RPMI7951 (cell line): ENCODE measurements around the gene DNAJC12. TPM values are rescaled to one million over a fixed set of nuclear protein-coding genes. Genes with fewer than 3 reads are reported as not detected.
"Not testable (repeated sequence)": the region's sequence is repeated elsewhere in the genome, so short reads cannot be mapped to it uniquely, and the experiment has no call there.

Source experiments
- DNase-seq: peaks from one replicate; pipeline ENCODE4 v3.0.0-alpha.2; 2012; ENCODE audit warnings: low read depth
- total RNA-seq: library from RNA; depleted of rRNA; stranded (reverse); fragments of >200 nt; shearing (Covaris generic); gene quantifications from 2 replicates; pipeline ENCODE4 v1.2.3, GENCODE V29; 2014

Gene DNAJC12
- total RNA-seq, 1 experiment from 2014 or later: 3.5 TPM

DNA sequence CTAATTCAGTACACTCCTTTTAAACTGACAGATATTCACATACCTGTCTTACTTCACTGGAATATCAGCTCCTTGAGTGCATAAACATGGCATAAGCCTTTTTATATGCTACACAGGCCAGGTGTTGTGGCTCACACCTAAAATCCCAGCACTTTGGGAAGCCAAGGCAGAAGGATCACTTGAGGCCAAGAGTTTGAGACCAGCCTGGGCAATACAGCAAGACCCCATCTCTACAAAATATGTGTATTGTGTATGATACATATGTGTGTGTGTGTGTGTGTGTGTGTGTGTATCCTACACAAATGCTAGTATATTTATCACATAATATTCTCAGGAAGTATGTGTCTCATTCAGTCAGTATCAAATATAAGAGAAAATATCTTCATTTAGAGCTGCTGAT is 45.3 kb downstream of the DNAJC12 start:
- no peak for DNase-seq

DNA sequence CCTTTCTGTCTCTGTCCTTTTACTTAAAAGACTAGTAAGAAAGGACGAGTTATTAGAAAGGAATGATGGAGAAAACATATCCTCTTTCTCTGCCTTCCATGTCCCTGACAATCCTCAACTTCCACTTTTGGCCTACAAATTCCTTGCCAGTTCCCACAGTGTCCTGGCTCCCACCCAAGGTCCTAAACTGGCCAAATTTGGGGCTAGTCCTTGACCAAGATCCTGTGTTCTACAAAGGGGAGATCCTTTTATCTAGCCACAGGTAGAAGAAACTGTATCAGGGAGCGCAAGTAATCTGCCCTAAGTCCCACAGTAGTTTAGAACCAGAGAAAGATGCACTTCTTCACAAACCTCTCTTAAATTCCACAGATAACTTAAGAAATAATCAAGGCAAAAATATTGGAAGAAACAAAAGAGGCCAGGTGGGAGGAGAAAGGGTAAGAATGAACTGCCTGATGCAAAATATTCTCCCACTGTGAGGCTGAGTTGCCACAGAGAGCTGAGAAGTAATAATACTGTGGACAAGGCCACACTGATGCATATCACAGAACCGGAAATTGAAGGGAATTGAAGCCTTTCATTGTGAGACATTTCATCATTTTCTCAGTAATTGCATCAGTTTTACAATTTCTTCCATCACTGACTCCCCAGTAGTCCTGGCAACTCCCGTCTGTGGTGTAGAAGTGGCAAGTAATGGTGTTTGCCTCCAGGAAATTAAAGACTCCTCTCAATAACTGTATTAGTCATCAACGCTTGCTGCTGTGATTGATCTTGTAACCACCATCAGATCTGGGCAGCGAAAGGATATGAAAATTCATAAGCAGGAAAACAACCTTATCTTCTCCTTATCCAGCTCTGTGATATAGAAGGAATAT is 47.2 kb downstream of the DNAJC12 start:
- DNase-seq: peak; percentile 37

GRCh38 chr10:67789769-67790168 is 48.2 kb downstream of the DNAJC12 start:
- no peak for DNase-seq

GRCh38 chr10:67788028-67788886 is 49.7 kb downstream of the DNAJC12 start:
- DNase-seq: peak; percentile 17

DNA sequence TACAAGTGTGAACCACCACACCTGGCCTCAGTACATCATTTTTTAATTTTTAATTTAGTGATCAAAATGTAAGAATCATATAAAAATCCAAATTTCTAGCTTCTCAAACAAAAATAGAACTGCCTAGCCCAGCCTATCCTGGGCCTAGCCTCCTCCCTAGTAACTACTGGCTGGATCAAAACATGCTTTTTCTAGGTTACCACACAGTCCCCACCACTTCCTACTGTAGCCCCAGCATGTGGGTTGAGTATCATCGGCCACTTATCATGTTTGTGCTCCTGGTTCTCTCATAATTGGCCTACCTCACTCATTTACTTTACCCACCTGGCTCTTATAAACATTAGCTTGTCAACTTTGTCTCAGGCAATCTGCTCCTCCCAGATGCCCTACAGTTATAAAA is 52.9 kb downstream of the DNAJC12 start:
- DNase-seq: no peak

- DNase-seq: no peak
These were observed 53.5 kb downstream of the DNAJC12 start for GRCh38 chr10:67784474-67784873.

GRCh38 chr10:67783606-67784294 is 54.2 kb downstream of the DNAJC12 start:
- DNase-seq: no peak

DNA sequence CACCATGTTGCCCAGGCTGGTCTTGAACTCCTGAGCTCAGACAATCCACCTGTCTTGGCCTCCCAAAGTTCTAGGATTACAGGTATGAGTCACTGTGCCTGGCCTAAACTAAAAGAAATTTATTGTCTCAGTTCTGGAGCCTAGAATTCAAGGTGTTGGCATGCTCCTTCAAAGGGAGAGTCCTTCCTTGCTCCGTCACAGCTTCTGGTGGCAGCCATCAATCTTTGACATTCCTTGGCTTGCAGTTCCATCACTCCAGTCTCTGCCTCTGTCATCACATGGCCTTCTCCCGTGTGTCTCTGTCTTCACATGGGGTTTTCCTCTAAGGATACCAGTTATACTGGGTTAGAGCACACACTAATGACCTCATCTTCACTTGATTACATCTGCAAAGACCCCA is 55.5 kb downstream of the DNAJC12 start:
- no peak for DNase-seq

DNA sequence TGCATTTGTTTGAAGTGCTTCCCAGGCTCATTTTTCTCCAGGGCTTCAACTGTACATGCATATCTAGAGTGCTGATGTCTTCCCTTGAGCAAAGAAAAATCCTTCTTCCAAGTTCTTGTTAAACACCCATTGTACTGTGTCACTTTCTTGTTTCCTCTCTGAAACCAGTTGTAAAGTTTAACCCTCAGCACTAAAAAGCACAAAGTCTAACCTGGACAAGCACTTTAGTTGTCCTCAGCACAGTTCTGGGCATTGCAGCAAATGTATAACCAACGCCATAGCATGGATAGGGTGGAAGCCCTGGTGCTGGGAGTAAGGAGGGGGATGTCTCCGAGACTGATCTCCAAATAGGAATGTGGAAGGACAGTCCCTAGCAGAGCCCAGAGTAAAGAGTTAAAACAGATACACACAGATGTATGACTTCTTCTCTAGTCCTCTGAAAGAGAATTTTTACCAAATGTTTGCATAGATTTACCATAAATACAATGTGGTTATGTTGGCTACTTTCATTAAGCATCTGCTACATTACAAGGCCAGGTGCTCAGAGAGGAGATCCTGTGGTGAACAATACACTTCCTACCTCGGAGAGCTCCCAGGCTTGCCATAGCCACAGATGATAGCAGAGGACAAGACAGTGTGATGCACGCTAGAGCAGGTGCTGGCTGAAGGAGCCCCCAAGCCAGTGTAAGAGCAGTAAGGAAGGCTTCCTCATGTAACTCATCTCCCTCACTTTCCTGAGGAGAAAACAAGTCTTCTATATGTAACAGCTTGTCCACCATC is 57.0 kb downstream of the DNAJC12 start:
- no peak for DNase-seq

DNA sequence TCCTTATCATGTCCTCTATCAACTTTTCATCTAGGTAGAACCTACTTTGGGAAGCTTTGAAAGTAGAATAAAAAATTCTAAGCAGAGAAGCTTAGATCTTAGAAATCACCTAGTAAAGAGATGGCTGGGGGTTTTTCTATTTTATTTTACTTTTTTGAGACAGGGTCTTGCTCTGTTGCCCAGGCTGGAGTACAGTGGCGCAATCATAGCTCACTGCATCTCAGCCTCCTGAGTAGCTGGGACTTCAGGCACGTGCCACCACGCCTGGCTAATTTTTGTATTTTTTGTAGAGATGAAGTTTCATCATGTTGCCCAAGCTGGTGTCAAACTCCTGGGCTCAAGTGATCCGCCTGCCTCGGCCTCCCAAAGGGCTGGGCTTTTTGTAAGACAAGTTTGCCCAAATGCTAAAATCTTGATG is 57.8 kb downstream of the DNAJC12 start:
- DNase-seq: not testable (repeated sequence)

DNA sequence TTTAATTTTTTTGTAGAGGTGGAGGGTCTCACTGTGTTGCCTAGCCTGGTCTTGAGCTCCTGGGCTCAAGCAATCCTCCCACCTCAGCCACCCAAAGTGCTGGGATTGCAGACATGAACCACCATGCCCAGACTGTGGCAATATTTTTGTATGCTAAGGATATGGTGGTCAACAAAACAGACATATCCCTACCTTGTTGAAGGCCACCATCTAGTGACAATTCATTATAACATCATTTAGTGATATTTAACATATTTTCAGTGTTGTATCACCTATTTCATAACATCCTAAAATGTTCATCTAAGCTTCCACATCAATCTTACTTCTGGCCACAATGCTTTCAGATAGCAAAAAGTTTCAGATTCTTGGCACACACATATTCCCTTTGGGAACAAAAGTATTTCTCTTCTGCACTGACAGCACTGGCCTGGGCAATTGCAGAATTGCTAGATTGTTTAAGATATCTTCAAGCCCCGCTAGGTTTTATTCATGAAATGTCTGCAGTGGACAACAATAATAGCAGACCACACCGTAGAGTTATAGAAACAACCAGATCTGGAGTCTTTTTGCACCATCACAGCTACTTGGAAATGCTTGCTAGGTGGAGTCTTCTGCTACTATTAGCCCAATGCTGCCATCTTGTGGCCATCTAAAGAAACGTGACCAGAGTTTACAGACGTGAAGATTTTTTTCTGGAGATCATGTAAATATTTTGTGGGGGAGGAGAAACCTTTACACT is 58.4 kb downstream of the DNAJC12 start:
- DNase-seq: peak; percentile 61

GRCh38 chr10:67776371-67776770 is 61.6 kb downstream of the DNAJC12 start:
- no peak for DNase-seq

GRCh38 chr10:67775279-67775678 is 62.7 kb downstream of the DNAJC12 start:
- no peak for DNase-seq

- DNase-seq: no peak
These were observed 65.0 kb downstream of the DNAJC12 start for GRCh38 chr10:67772894-67773511.

DNA sequence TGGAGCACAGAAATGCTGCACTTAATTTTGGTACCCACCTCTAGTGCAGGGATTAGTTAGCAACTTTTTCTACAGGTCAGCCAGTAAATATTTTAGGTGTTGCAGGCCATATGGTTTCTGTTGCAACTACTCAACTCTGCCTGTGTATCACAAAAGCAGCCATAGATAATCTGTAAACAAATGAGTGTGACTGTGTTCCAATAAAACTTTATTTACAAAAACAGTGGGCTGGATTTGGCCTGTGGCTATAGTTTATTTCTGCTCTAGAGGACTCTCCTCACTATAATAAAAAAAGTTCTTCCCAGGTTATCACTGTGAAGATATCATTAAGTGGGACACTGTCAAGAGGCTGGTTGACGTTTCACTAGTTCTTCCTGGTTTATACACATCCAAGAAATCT is 65.8 kb downstream of the DNAJC12 start:
- no peak for DNase-seq

DNA sequence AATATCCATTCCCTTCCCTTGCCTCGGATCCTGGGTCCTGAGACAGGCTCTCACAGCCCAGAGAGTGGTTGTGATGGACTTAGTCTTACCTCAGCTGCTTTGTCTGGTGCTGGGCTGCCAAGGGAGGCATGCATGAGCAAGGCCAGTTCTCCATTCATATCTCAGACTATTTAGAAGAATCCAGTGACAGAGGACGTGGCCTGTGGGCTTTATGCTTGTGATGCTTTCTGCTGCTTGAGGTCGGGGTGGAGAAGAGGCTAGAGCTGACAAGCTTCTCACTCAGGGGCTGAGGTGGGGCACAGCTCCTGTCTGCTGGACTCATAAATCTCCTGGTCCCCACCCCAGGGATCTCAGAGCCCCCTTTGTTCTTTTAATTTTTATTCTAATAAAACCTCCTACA is 66.8 kb downstream of the DNAJC12 start:
- no peak for DNase-seq

- no peak for DNase-seq
These were observed 67.5 kb downstream of the DNAJC12 start for GRCh38 chr10:67770537-67770936.

DNA sequence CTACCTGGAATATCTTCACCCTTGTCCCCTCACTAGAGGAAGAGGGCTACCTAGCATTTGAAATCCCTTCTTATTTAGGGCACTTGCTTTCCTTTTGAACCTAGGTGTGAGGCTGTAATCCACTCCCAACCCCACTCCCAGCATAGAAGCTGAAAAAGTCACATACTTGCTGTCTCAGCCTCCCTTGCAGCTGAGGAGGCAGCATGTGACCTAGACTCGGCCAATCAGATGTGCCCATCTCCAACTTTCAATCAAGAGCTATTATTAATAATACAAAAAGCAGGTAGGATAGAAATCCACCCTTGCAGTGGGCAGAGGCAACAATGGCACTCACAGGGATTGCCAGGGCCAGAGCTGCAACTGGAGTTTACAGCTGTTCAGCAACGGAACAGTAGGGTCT is 70.7 kb downstream of the DNAJC12 start:
- no peak for DNase-seq

- peak; percentile 90 for DNase-seq
These were observed 73.8 kb downstream of the DNAJC12 start for GRCh38 chr10:67764012-67764822.
